Natural killer cell (primary cell): ENCODE data around the gene LMAN1. TPM values are rescaled to one million over a fixed set of nuclear protein-coding genes. Genes with fewer than 3 reads are reported as not detected.

Experiments
- ATAC-seq, 3 donors: fragments of 150-1000 bp in 2 of 3; fragments of 200-7000 bp in 1 of 3; cut with Tn5 transposase; 1 replicate in 1 of 3; 2 replicates in 2 of 3; pipeline ENCODE4 v1.10.0; 2021; ENCODE audit warnings: mild to moderate bottlenecking in 2 of 3, moderate library complexity in 2 of 3
- DNase-seq, 2 donors: peaks; one replicate each; pipeline versions ENCODE4 v3.0.0 to v3.0.0-alpha.2; 2013 to 2021; ENCODE audit warnings: mixed read lengths in 1 of 2
- H3K27ac ChIP-seq: one replicate; pipeline ENCODE4 v1.5.1; 2013; ENCODE audit warnings: mild to moderate bottlenecking, low read length
- H3K27me3 ChIP-seq: one replicate; pipeline ENCODE4 v1.6.1; 2013; ENCODE audit warnings: low read length; ENCODE audit not compliant: control insufficient read depth, insufficient read depth
- H3K36me3 ChIP-seq: one replicate; pipeline ENCODE4 v1.6.1; 2013; ENCODE audit warnings: low read length; ENCODE audit not compliant: control insufficient read depth, insufficient read depth
- H3K4me1 ChIP-seq: one replicate; pipeline ENCODE4 v1.6.1; 2013; ENCODE audit warnings: low read length; ENCODE audit not compliant: control insufficient read depth, insufficient read depth
- H3K4me3 ChIP-seq: one replicate; pipeline ENCODE4 v1.5.1; 2013; ENCODE audit warnings: low read length
- H3K9me3 ChIP-seq: one replicate; pipeline ENCODE4 v1.6.1; 2013; ENCODE audit warnings: low read length; ENCODE audit not compliant: control insufficient read depth, insufficient read depth
- H3K27ac Mint-ChIP-seq, 2 donors: one replicate each; pipeline ENCODE4 v1.8.0; 2022; ENCODE audit warnings: mild to moderate bottlenecking in 2 of 2, mixed read lengths in 2 of 2, moderate library complexity in 1 of 2
- H3K27me3 Mint-ChIP-seq, 2 donors: one replicate each; pipeline ENCODE4 v1.8.0; 2022; ENCODE audit warnings: low read depth in 2 of 2, mixed read lengths in 2 of 2
- H3K36me3 Mint-ChIP-seq: one replicate; pipeline ENCODE4 v1.8.0; 2022; ENCODE audit warnings: mixed read lengths
- H3K4me1 Mint-ChIP-seq, 2 donors: one replicate each; pipeline ENCODE4 v1.8.0; 2022; ENCODE audit warnings: mixed read lengths in 2 of 2
- H3K4me3 Mint-ChIP-seq: one replicate; pipeline ENCODE4 v1.8.0; 2022; ENCODE audit warnings: mild to moderate bottlenecking, moderate library complexity, mixed read lengths
- H3K9me3 Mint-ChIP-seq, 2 donors: one replicate each; pipeline ENCODE4 v1.8.0; 2022; ENCODE audit warnings: mixed read lengths in 2 of 2
- CTCF ChIP-seq: fragments of 200-600 bp; IDR thresholded peaks from one replicate; pipeline ENCODE4 v1.8.0; 2022; ENCODE audit warnings: antibody characterized with exemption
- WGBS: methylation state at CpG from one replicate; pipeline ENCODE4 v1.1.7; 2013; ENCODE audit warnings: missing lambda C conversion rate; ENCODE audit not compliant: insufficient coverage; 5-methylcytosine and 5-hydroxymethylcytosine counted together
- intact Hi-C: fragments of 100-400 bp; cut with micrococcal nuclease; formaldehyde crosslinking; loops from one replicate; pipeline ENCODE4 v1.14.2; 2022
- total RNA-seq, 4 donors: library from RNA; stranded (reverse); fragments of 120-200 nt in 1 of 4; gene quantifications; one replicate each; pipeline versions ENCODE4 v1.2.3 to v1.2.4, GENCODE V29; 2013 to 2022

LMAN1 gene
- total RNA-seq, 3 donors from 2014 or later (not counting 1 experiment from before 2014, with no cell fraction given): 50.1 to 58.3 (median 57.6) TPM

GRCh38 chr18:59279722-59280121 lies 79.3 kb downstream of the LMAN1 start:
- WGBS: 70% methylated on average over 1 of the region's 1 CpG
- Histone ChIP-seq H3K36me3 (no peaks in the 10 kb centered on the region), H3K27ac (no peak overlapping the region), H3K4me1 (no peaks in the 10 kb centered on the region), H3K27me3 (peaks cover 12% of the 10 kb centered on the region), H3K4me3 (no peak overlapping the region), H3K9me3 (no peaks in the 10 kb centered on the region)
- Mint-ChIP-seq H3K4me3 (no peak overlapping the region), H3K27ac (no peak overlapping the region), H3K4me1 (no peaks in the 10 kb centered on the region), H3K27me3 (peaks cover 44 to 59% of the 10 kb centered on the region in 2 donors), H3K9me3 (peaks cover 0 to 2% of the 10 kb centered on the region in 2 donors), H3K36me3 (no peaks in the 10 kb centered on the region)
- DNase-seq (no peak), ATAC-seq (no peak)
- intact Hi-C loops: no loop called here
- TF ChIP-seq CTCF: no peak

GRCh38 chr18:59279193-59279592 lies 79.9 kb downstream of the LMAN1 start:
- TF ChIP-seq CTCF: no peak
- H3K9me3 ChIP-seq: no peaks in the 10 kb centered on the region
- intact Hi-C loops: no loop called here
- no peaks in the 10 kb centered on the region for H3K36me3 ChIP-seq
- H3K4me3 ChIP-seq: no peak overlapping the region
- 51% methylated on average over 3 of the region's 3 CpGs for WGBS
- H3K4me1 ChIP-seq: no peaks in the 10 kb centered on the region
- H3K27me3 Mint-ChIP-seq: peaks cover 43 to 59% of the 10 kb centered on the region in 2 donors
- H3K4me3 Mint-ChIP-seq: no peak overlapping the region
- H3K27ac Mint-ChIP-seq: no peak overlapping the region
- ATAC-seq (no peak), DNase-seq (no peak)
- H3K36me3 Mint-ChIP-seq: no peaks in the 10 kb centered on the region
- peaks cover 0 to under 1% of the 10 kb centered on the region in 2 donors for H3K9me3 Mint-ChIP-seq
- peaks cover 17% of the 10 kb centered on the region for H3K27me3 ChIP-seq
- H3K27ac ChIP-seq: no peak overlapping the region
- no peaks in the 10 kb centered on the region for H3K4me1 Mint-ChIP-seq

DNA sequence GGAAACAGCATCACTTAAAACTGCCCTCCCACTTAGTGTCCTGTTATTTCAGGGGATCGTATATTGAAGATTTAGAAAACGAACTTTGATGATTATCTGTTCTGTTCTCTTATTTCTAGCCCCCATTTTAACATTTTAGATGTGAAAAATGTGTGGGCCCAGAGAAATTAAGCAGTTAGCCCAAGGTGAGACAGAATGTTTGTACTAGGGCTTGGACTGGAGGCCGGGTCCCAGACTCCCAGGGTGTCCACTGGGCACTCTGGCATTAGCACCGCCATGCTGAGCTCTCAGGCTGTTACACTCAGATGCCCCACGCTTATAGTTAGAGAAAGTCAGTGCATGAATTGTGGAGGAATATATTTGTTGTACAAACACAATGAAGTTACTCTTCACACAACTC lies 80.3 kb downstream of the LMAN1 start:
- peaks cover 46 to 61% of the 10 kb centered on the region in 2 donors for H3K27me3 Mint-ChIP-seq
- TF ChIP-seq CTCF: no peak

More for the DNA sequence above, 80.3 kb downstream of the LMAN1 start:
- H3K36me3 ChIP-seq: no peaks in the 10 kb centered on the region
- no peak overlapping the region for H3K27ac ChIP-seq
- 85% methylated on average over 2 of the region's 5 CpGs for WGBS
- peaks cover 0 to 4% of the 10 kb centered on the region in 2 donors for H3K4me1 Mint-ChIP-seq
- H3K4me1 ChIP-seq: no peaks in the 10 kb centered on the region
- intact Hi-C loops: no loop called here
- DNase-seq: no peak
- H3K27me3 ChIP-seq: peaks cover 21% of the 10 kb centered on the region
- H3K4me3 Mint-ChIP-seq: no peak overlapping the region
- H3K4me3 ChIP-seq: no peak overlapping the region
- no peaks in the 10 kb centered on the region for H3K36me3 Mint-ChIP-seq
- H3K9me3 ChIP-seq: no peaks in the 10 kb centered on the region
- H3K9me3 Mint-ChIP-seq: no peaks in the 10 kb centered on the region
- H3K27ac Mint-ChIP-seq: no peak overlapping the region
- ATAC-seq: no peak

Other genes with a start within 250 kb of the LMAN1 start
- gene SEC11C, start 219.4 kb downstream of the LMAN1 start, total RNA-seq: 10 to 100 TPM; 50.9 to 76.4 (median 54.8) TPM
- gene GRP, start 139.1 kb downstream of the LMAN1 start, total RNA-seq: not detected
- not detected for gene RAX, start 85.8 kb downstream of the LMAN1 start, total RNA-seq
- not detected for gene CPLX4, start 40.6 kb downstream of the LMAN1 start, total RNA-seq